Testis (tissue), 2 donors: ENCODE data around the gene RABL2B.

Experiments
- POLR2A ChIP-seq: fragments of 450-650 bp; IDR thresholded peaks from one replicate; pipeline ENCODE4 v1.6.1; 2017; ENCODE audit warnings: antibody characterized with exemption, mild to moderate bottlenecking, moderate library complexity
- TF ChIP-seq, protein P1 (sequence below), 3 experiments: fragments of 450-650 bp in 2 of 3; fragments of 200-600 bp in 1 of 3; sonication (generic) in 1 of 3; IDR thresholded peaks; one replicate each; pipeline ENCODE4 v1.5.1; 2016 to 2019; ENCODE audit warnings: antibody characterized with exemption in 3 of 3, mild to moderate bottlenecking in 2 of 3, moderate library complexity in 1 of 3

GRCh38 chr22:50728523-50728931, 54.9 kb downstream of the RABL2B start:
- TF ChIP-seq, protein P1, sequence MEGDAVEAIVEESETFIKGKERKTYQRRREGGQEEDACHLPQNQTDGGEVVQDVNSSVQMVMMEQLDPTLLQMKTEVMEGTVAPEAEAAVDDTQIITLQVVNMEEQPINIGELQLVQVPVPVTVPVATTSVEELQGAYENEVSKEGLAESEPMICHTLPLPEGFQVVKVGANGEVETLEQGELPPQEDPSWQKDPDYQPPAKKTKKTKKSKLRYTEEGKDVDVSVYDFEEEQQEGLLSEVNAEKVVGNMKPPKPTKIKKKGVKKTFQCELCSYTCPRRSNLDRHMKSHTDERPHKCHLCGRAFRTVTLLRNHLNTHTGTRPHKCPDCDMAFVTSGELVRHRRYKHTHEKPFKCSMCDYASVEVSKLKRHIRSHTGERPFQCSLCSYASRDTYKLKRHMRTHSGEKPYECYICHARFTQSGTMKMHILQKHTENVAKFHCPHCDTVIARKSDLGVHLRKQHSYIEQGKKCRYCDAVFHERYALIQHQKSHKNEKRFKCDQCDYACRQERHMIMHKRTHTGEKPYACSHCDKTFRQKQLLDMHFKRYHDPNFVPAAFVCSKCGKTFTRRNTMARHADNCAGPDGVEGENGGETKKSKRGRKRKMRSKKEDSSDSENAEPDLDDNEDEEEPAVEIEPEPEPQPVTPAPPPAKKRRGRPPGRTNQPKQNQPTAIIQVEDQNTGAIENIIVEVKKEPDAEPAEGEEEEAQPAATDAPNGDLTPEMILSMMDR (IDR thresholded peaks at IDR 0.05), result no peak
- TF ChIP-seq POLR2A, result no peak
